Right lobe of liver (tissue), 4 donors: Measurements from ENCODE around the gene OPTN.

Source experiments
- POLR2A ChIP-seq: fragments of 450-650 bp; IDR thresholded peaks from one replicate; pipeline ENCODE4 v1.6.1; 2017; ENCODE audit warnings: antibody characterized with exemption, mild to moderate bottlenecking
- TF ChIP-seq, protein P1 (sequence below), 4 donors: fragments of 200-600 bp in 3 of 4; fragments of 450-650 bp in 1 of 4; IDR thresholded peaks; one replicate each; pipeline versions ENCODE4 v1.5.1 to v1.8.0; 2016 to 2022; ENCODE audit warnings: antibody characterized with exemption in 4 of 4, mild to moderate bottlenecking in 2 of 4
- donor health status: DM: no; HTN: no; CAD: no.
- donor health status: DM: no; HTN: no; CAD: no.
- donor health status: DM: no; HTN: yes; CAD: no.

DNA sequence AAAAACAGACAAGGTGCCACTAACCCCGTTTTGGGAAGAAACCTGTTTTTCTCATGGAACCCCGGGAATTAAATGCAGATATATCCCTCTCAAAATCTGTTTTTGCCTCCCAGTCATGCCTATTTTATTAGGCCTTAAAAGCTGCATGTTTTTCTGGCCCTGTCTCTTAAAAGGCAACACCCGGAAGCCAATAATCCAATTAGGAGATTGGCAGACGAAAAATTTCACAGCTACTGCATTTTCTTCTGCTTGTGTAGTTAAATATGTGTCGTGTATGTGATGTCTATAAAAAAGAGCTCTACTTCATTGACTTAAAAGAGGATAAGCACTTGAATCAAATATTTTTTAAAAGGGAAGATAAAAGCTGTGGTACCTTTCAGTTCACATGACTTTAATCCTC, 31.9 kb upstream of the OPTN start:
- no peak for TF ChIP-seq POLR2A
- TF ChIP-seq, protein P1, sequence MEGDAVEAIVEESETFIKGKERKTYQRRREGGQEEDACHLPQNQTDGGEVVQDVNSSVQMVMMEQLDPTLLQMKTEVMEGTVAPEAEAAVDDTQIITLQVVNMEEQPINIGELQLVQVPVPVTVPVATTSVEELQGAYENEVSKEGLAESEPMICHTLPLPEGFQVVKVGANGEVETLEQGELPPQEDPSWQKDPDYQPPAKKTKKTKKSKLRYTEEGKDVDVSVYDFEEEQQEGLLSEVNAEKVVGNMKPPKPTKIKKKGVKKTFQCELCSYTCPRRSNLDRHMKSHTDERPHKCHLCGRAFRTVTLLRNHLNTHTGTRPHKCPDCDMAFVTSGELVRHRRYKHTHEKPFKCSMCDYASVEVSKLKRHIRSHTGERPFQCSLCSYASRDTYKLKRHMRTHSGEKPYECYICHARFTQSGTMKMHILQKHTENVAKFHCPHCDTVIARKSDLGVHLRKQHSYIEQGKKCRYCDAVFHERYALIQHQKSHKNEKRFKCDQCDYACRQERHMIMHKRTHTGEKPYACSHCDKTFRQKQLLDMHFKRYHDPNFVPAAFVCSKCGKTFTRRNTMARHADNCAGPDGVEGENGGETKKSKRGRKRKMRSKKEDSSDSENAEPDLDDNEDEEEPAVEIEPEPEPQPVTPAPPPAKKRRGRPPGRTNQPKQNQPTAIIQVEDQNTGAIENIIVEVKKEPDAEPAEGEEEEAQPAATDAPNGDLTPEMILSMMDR (IDR thresholded peaks at IDR 0.05): no peak
